NCI-H2227 (cell line): ENCODE data around the gene RGS3.
A peak's percentile ranks its signal among the peaks of the same experiment; 100 is the strongest.

Experiments
- DNase-seq: peaks from one replicate; lab custom pipeline; 2025; ENCODE audit not compliant: unreplicated experiment; lab: John Stamatoyannopoulos, UW

The RGS3 gene

GRCh38 chr9:113583511-113584427 lies 120.2 kb downstream of the RGS3 start:
- DNase-seq: no peak

GRCh38 chr9:113584428-113585084 lies 121.0 kb downstream of the RGS3 start:
- DNase-seq: no peak

GRCh38 chr9:113585085-113585442 lies 121.5 kb downstream of the RGS3 start:
- no peak for DNase-seq

GRCh38 chr9:113585555-113585954 lies 122.0 kb downstream of the RGS3 start:
- DNase-seq: no peak

- no peak for DNase-seq
Measured at GRCh38 chr9:113587471-113588031, 124.0 kb downstream of the RGS3 start.

- no peak for DNase-seq
Measured at GRCh38 chr9:113588242-113588810, 124.8 kb downstream of the RGS3 start.

- DNase-seq: no peak
Measured at GRCh38 chr9:113588936-113589335, 125.4 kb downstream of the RGS3 start.

- no peak for DNase-seq
Measured at GRCh38 chr9:113589407-113589806, 125.9 kb downstream of the RGS3 start.

- DNase-seq: no peak
Measured at GRCh38 chr9:113589890-113590289, 126.4 kb downstream of the RGS3 start.

GRCh38 chr9:113590389-113590788 lies 126.9 kb downstream of the RGS3 start:
- no peak for DNase-seq

GRCh38 chr9:113590991-113591898 lies 127.7 kb downstream of the RGS3 start:
- DNase-seq: peak; percentile 71

- no peak for DNase-seq
Measured at GRCh38 chr9:113591899-113592625, 128.5 kb downstream of the RGS3 start.

GRCh38 chr9:113592876-113593575 lies 129.5 kb downstream of the RGS3 start:
- DNase-seq: no peak

- DNase-seq: peak; percentile 94
Measured at GRCh38 chr9:113593682-113594281, 130.3 kb downstream of the RGS3 start.

- DNase-seq: no peak
Measured at GRCh38 chr9:113594484-113595299, 131.2 kb downstream of the RGS3 start.

GRCh38 chr9:113596616-113597320 lies 133.2 kb downstream of the RGS3 start:
- DNase-seq: no peak

- no peak for DNase-seq
Measured at GRCh38 chr9:113597390-113598241, 134.1 kb downstream of the RGS3 start.
